K562 (cell line): ENCODE measurements around the gene FBXW9. TPM values are rescaled to one million over a fixed set of nuclear protein-coding genes. Genes with fewer than 3 reads are reported as not detected.

Source experiments
- ATAC-seq: fragments of 200-7000 bp; cut with Tn5 transposase; 3 replicates; pipeline ENCODE4 v1.9.1; 2020; ENCODE audit warnings: moderate library complexity
- BruUV-seq: library from RNA; stranded (reverse); fragments of 400-500 nt; replicated peaks from 2 replicates; lab custom pipeline; 2021; lab: Mats Ljungman, UMichigan
- CTCF ChIA-PET: fragments of 300-600 bp; formaldehyde crosslinking; extraction: SDS; loops from one replicate; lab custom pipeline; 2021; ENCODE audit warnings: low intra/inter-chr PET ratio; lab: Yijun Ruan, JAX
- POLR2A ChIA-PET: fragments of 300-600, 350-650 bp; sonication (Branson Sonifier 250); formaldehyde crosslinking; extraction: SDS; loops from one replicate; lab custom pipeline; 2021; ENCODE audit warnings: antibody characterized with exemption, inconsistent platforms; lab: Yijun Ruan, JAX
- DNase-seq, 4 experiments: peaks; one replicate each; pipeline versions ENCODE4 v3.0.0 to v3.0.0-alpha.2; 2011 to 2018; ENCODE audit warnings: low spot score in 3 of 4, mixed read lengths in 3 of 4; ENCODE audit errors: extremely low read depth in 1 of 4
- FAIRE-seq: peaks from 2 replicates; lab custom pipeline; 2011; peaks lifted over from hg19 to GRCh38; lab: Jason Lieb, UNC
- H2AFZ ChIP-seq: 2 replicates; pipeline ENCODE4 v1.6.0; 2011; ENCODE audit warnings: low read depth, low read length, control low read depth, inconsistent platforms
- H3K27ac ChIP-seq: fragments of 200-600 bp; 3 replicates; pipeline ENCODE4 v1.8.0; 2011; ENCODE audit warnings: low read depth, mild to moderate bottlenecking, control low read depth, inconsistent platforms, low read length, moderate library complexity, mixed read lengths; ENCODE audit errors: extremely low read depth
- H3K27me3 ChIP-seq, 2 experiments: fragments of 300-600 bp in 1 of 2; 2 replicates in 1 of 2; 3 replicates in 1 of 2; pipeline versions ENCODE4 v1.6.0 to v1.8.0; 2011; ENCODE audit warnings: inconsistent platforms in 2 of 2, low read length in 2 of 2, mild to moderate bottlenecking in 1 of 2, mixed read lengths in 1 of 2, moderate library complexity in 1 of 2; ENCODE audit not compliant: control insufficient read depth in 2 of 2, insufficient read depth in 2 of 2
- H3K36me3 ChIP-seq: fragments of 300-600 bp; 3 replicates; pipeline ENCODE4 v1.8.0; 2011; ENCODE audit warnings: mild to moderate bottlenecking, low read length, inconsistent platforms; ENCODE audit not compliant: control insufficient read depth, insufficient read depth
- H3K4me1 ChIP-seq, 2 experiments: fragments of 200-600 bp in 1 of 2; replicated peaks in 1 of 2; 2 replicates in 1 of 2; 3 replicates in 1 of 2; pipeline versions ENCODE4 v1.5.1 to v1.8.0; 2011; ENCODE audit warnings: inconsistent platforms in 2 of 2, low read length in 2 of 2, mild to moderate bottlenecking in 1 of 2, mixed read lengths in 1 of 2, moderate library complexity in 1 of 2; ENCODE audit not compliant: control insufficient read depth in 2 of 2, insufficient read depth in 2 of 2
- H3K4me2 ChIP-seq: 2 replicates; pipeline ENCODE4 v1.6.1; 2011; ENCODE audit warnings: low read length, control low read depth, inconsistent platforms, mixed read lengths; ENCODE audit not compliant: insufficient read depth
- H3K4me3 ChIP-seq: fragments of 200-600 bp; sonication (generic), shearing (Covaris generic); 2 replicates; pipeline ENCODE4 v1.5.1; 2016; ENCODE audit warnings: control low read depth, inconsistent platforms
- H3K79me2 ChIP-seq: fragments of 200-600 bp; 3 replicates; pipeline ENCODE4 v1.8.0; 2011; ENCODE audit warnings: low read length, inconsistent platforms; ENCODE audit not compliant: control insufficient read depth, insufficient read depth
- H3K9ac ChIP-seq, 2 experiments: 2 replicates each; pipeline versions ENCODE4 v1.6.0 to v1.6.1; 2011; ENCODE audit warnings: low read depth in 2 of 2, low read length in 2 of 2, control low read depth in 1 of 2, inconsistent platforms in 1 of 2, mild to moderate bottlenecking in 1 of 2, mixed read lengths in 1 of 2; ENCODE audit not compliant: insufficient read depth in 1 of 2
- H3K9me1 ChIP-seq: one replicate; pipeline ENCODE4 v1.6.0; 2011; ENCODE audit warnings: inconsistent platforms, mild to moderate bottlenecking, low read length, moderate library complexity; ENCODE audit not compliant: control insufficient read depth, insufficient read depth
- H3K9me3 ChIP-seq: replicated peaks from 2 replicates; pipeline ENCODE4 v1.5.1; 2011; ENCODE audit warnings: low read depth, low read length, inconsistent platforms; ENCODE audit not compliant: control insufficient read depth, insufficient read depth
- H4K20me1 ChIP-seq: replicated peaks from 2 replicates; pipeline ENCODE4 v1.6.1; 2011; ENCODE audit warnings: low read length, inconsistent platforms, mixed read lengths; ENCODE audit not compliant: control insufficient read depth, insufficient read depth
- ADNP ChIP-seq: fragments of 200-800 bp; sonication (Bioruptor generic); IDR thresholded peaks from 2 replicates; pipeline ENCODE4 v1.6.1; 2016; ENCODE audit warnings: missing genetic modification characterization, missing compliant biosample characterization
- ARID1B ChIP-seq: fragments of 450-650 bp; IDR thresholded peaks from 2 replicates; pipeline ENCODE4 v1.6.1; 2016; ENCODE audit warnings: antibody characterized with exemption, mild to moderate bottlenecking, inconsistent platforms
- BCOR ChIP-seq: fragments of 450-650 bp; IDR thresholded peaks from 2 replicates; pipeline ENCODE4 v1.6.1; 2016
- HEY1 ChIP-seq: fragments of 250-450 bp; sonication (Bioruptor Pico); IDR thresholded peaks from 2 replicates; pipeline ENCODE4 v1.5.0; 2020; ENCODE audit warnings: mild to moderate bottlenecking, moderate library complexity, borderline replicate concordance
- KLF13 ChIP-seq: fragments of 450-650 bp; IDR thresholded peaks from 2 replicates; pipeline ENCODE4 v1.6.1; 2016; ENCODE audit warnings: missing genetic modification characterization, low read depth, mild to moderate bottlenecking, missing compliant biosample characterization, moderate library complexity, borderline replicate concordance
- NFIC ChIP-seq: fragments of 450-650 bp; IDR thresholded peaks from 2 replicates; pipeline ENCODE4 v1.6.1; 2017; ENCODE audit warnings: mild to moderate bottlenecking, inconsistent platforms
- POLR2G ChIP-seq: fragments of 200-400 bp; formaldehyde crosslinking; IDR thresholded peaks from 2 replicates; pipeline ENCODE4 v1.6.1; 2017; ENCODE audit warnings: low read depth, mild to moderate bottlenecking, antibody characterized with exemption, low read length, moderate library complexity
- SMAD4 ChIP-seq: fragments of 250-450 bp; sonication (Bioruptor Pico); conservative IDR thresholded peaks from 2 replicates; pipeline ENCODE4 v1.8.0; 2021; ENCODE audit warnings: inconsistent platforms, mild to moderate bottlenecking, moderate library complexity
- ZFP30 ChIP-seq: fragments of 250-450 bp; sonication (Bioruptor Pico); IDR thresholded peaks from 2 replicates; pipeline ENCODE4 v1.8.0; 2022; ENCODE audit warnings: moderate library complexity, mild to moderate bottlenecking, inconsistent platforms, borderline replicate concordance
- ZFP36 ChIP-seq: fragments of 150-350 bp; IDR thresholded peaks from 2 replicates; pipeline ENCODE4 v1.6.1; 2018; ENCODE audit warnings: low read length, low read depth; ENCODE audit not compliant: partially characterized antibody
- WGBS: fragments of 100-300 bp; shearing (Covaris generic); methylation state at CpG from one replicate; pipeline ENCODE4 v1.1.6; 2016; ENCODE audit warnings: low coverage, mixed read lengths; ENCODE audit not compliant: insufficient coverage; ENCODE audit errors: missing lambda C conversion rate; 5-methylcytosine and 5-hydroxymethylcytosine counted together
- in situ Hi-C: fragments of 300-500 bp; cut with MboI; formaldehyde crosslinking; loops from 4 replicates; pipeline ENCODE4 v1.15.0; 2018; ENCODE audit warnings: inconsistent platforms, mixed read lengths
- intact Hi-C: fragments of 100-400 bp; cut with micrococcal nuclease; formaldehyde crosslinking; loops from 2 replicates; pipeline ENCODE4 v1.14.2; 2022
- polyA plus RNA-seq, 8 experiments: library from polyadenylated mRNA; depleted of rRNA in 4 of 8; stranded (reverse) in 5 of 8; unstranded in 3 of 8; fragments of >200 nt; fragmentation: Nextera tagmentation in 2 of 8; fragmentation: Illumina TruSeq in 1 of 8; extraction: Ambion mirVana in 2 of 8; extraction: Trizol in 1 of 8; gene quantifications; 2 replicates each; pipeline versions ENCODE4 v1.2.1 to v1.2.3, GENCODE V29; 2011 to 2014; ENCODE audit warnings: inconsistent platforms in 1 of 8, missing spikeins in 1 of 8
- total RNA-seq, 7 experiments: library from RNA; depleted of rRNA in 6 of 7; stranded (reverse); fragments of >200 nt in 6 of 7; fragmentation: Illumina TruSeq in 2 of 7; extraction: Trizol in 2 of 7; gene quantifications; 2 replicates each; pipeline versions ENCODE4 v1.2.1 to v1.2.3, GENCODE V29; 2011 to 2021; ENCODE audit warnings: low replicate concordance in 1 of 7
- TF ChIP-seq, protein P1 (sequence below): fragments of 250-450 bp; sonication (Bioruptor Pico); IDR thresholded peaks from 2 replicates; pipeline ENCODE4 v1.8.0; 2021; ENCODE audit warnings: moderate library complexity, mild to moderate bottlenecking, inconsistent platforms

FBXW9 gene
- total and polyA plus RNA-seq, 9 of the 15 experiments (the other 6 are each of a cell fraction or from before 2014, with no cell fraction given) = 0.23 to 21.7 (median 6.2) TPM

DNA sequence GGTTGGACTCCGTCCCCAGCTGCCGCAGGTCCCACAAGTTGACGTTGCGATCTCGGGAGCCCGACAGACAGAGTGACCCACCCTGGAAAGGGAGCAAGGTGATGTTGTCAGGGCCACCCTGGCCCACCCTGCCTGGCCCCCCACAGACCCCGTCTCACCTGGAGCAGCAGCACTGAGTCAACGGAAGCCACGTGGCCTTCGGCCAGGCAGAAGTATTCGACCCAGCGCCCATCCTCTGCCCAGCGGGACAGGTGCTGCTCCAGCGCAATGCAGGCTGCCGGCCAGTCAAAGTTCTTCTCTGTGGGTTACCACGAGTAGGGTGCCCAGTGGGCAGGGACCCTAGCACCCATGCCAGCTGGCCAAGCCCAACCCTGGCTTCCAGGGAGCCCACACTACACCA, 1.8 kb downstream of the FBXW9 start:
- TF ChIP-seq ADNP (tag) (no peak), POLR2G (peak; percentile 39), SMAD4 (no peak), ARID1B (no peak)
- TF ChIP-seq, all 486 proteins: peak for 1
- Histone ChIP-seq H3K36me3 (peaks cover 50% of the 10 kb centered on the region), H2AFZ (no peak overlapping the region), H3K4me3 (0 out of 2 replicates have a peak overlapping the region, but pooled peaks have one; percentile 82), H3K4me1 (peaks cover 0 to 34% of the 10 kb centered on the region in 2 experiments; a peak in 3 of 5 replicates), H3K9me1 (no peaks in the 10 kb centered on the region), H3K9ac (peak overlapping the region in 1 of 2 experiments; percentile 48; a peak in 2 of 4 replicates), H3K27ac (no peak overlapping the region), H3K27me3 (no peaks in the 10 kb centered on the region; a peak in 1 of 5 replicates), H4K20me1 (no peaks in the 10 kb centered on the region), H3K79me2 (peaks cover 7% of the 10 kb centered on the region; the same call in 1 of the 3 replicates), H3K4me2 (no peak overlapping the region), H3K9me3 (no peaks in the 10 kb centered on the region)
- 94% methylated on average over 10 of the region's 16 CpGs for WGBS
- no TSS peak for BruUV-seq
- in situ Hi-C loops (no loop called here), intact Hi-C loops (no loop called here)
- CTCF ChIA-PET = no interaction called here
- POLR2A ChIA-PET = interaction anchor here (2.6 kb wide), 1 partner anchor 10 kb away, joined by 21 read pairs; no protein-coding TSS in a partner anchor
- FAIRE-seq (no peak), ATAC-seq (no peak), DNase-seq (no peak)

DNA sequence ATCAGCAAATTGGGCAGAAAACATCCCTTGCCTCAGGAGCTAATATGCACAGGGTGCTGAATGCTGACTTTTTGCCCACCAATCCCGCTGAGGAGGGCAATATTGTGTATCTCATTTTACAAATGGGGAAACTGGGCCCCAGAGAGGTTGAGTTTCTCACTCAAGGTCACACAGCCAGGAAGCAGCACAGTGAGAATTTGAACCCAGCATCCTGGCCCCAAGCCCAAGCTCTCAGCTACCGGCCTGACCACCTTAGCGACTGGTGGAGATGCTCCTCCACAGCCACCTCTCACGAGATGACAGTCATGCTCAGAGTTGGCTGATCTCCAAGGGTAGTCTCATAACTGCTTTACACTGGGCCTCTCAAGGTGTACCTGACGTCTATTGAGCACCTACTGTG, 3.5 kb downstream of the FBXW9 start:
- CTCF ChIA-PET = no interaction called here
- H3K4me1 ChIP-seq = peaks cover 0 to 49% of the 10 kb centered on the region in 2 experiments; a peak in 3 of 5 replicates
- no TSS peak for BruUV-seq

More for the DNA sequence above, 3.5 kb downstream of the FBXW9 start:
- in situ Hi-C loops = no loop called here
- Histone ChIP-seq H3K27ac (no peak overlapping the region), H3K27me3 (no peaks in the 10 kb centered on the region; a peak in 1 of 5 replicates), H4K20me1 (no peaks in the 10 kb centered on the region), H3K36me3 (peaks cover 52% of the 10 kb centered on the region; the same call in 2 of the 3 replicates), H2AFZ (no peak overlapping the region), H3K4me2 (no peak overlapping the region), H3K9me1 (no peaks in the 10 kb centered on the region), H3K9ac (no peak overlapping the region), H3K79me2 (peaks cover 7% of the 10 kb centered on the region; the same call in 1 of the 3 replicates), H3K4me3 (no peak overlapping the region), H3K9me3 (no peaks in the 10 kb centered on the region)
- peak; percentile 35; the same call in 1 of the 2 replicates for TF ChIP-seq BCOR
- TF ChIP-seq ZFP36 = peak; percentile 32
- no peak for TF ChIP-seq HEY1 (CRISPR knock-in tag)
- TF ChIP-seq, protein P1, sequence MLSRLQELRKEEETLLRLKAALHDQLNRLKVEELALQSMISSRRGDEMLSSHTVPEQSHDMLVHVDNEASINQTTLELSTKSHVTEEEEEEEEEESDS (CRISPR knock-in tag) = no peak
- no peak for TF ChIP-seq ZFP30 (CRISPR knock-in tag)
- peak; percentile 30 for TF ChIP-seq NFIC
- TF ChIP-seq KLF13 (tag) = no peak
- WGBS = 73% methylated on average over 5 of the region's 5 CpGs
- no peak for ATAC-seq
- no peak for FAIRE-seq
- no peak for DNase-seq
- POLR2A ChIA-PET = interaction anchor here (0.6 to 1.7 kb wide), 2 partner anchors 10 to 14 kb away, joined by 3 to 4 read pairs; no protein-coding TSS in a partner anchor
- intact Hi-C loops = no loop called here
